Effector CD8-positive, alpha-beta T cell (primary cell): ENCODE measurements around the gene SCEL.
"Not testable (repeated sequence)": the region's sequence is repeated elsewhere in the genome, so short reads cannot be mapped to it uniquely, and the experiment has no call there.

Experiments used
- DNase-seq: peaks from one replicate; lab custom pipeline; 2025; lab: John Stamatoyannopoulos, UW

Gene SCEL

DNA sequence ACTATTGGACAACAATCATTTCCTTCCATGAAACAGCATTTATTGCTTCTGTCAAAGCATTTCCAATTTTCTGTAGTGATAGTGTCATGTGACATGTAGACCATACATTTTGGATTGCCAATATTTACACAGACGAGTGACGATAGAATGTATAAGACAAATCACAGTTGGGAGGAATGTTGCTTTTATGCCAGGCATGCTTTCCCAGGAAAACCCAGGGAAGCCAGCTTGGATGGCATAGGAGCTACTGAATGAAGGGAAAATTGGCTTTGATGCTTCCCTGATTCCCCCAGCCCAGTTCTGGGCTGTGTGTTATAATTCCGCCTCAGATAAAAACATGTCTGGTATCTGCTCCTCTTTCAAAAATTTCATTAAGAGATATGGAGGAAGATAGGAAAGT, 22.5 kb downstream of the SCEL start:
- DNase-seq: no peak

DNA sequence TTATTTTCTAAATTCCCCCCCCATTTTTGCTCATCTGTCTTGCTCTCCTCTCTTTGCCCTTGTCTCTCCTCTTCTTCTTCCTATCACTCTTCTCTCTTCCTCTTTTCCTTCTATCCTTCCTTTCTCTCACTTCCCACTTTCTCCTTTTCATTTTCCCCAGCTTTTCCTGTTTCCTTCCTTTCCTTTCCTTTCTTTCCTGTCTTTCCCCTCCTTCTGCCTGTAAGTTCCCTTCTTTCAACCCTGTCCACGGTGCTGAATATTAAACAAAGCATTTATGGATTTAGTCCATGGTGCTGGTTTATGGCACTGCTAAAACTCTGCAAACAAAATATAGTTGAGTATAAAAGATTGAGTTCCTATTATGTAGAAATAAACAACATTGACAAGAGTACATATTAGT, 27.6 kb downstream of the SCEL start:
- no peak for DNase-seq

DNA sequence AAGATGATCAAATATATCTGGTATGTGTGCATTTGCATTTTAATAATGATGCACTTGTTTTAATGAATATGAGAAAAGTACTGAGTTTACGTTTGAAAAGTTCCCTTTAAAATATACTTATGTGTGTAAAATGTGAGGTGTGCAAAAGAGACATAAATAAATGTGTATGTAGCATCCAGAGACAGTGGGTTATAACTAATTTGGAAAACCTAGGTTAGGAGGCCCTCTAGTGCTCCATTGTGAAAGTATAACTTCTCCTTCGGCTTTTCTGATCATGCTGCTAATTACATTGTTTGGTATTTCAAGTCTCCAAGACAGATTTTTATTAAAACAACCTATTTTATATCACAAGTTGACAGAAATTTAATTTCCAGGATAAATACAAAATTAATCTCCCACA, 30.1 kb downstream of the SCEL start:
- DNase-seq: no peak

GRCh38 chr13:77571956-77572355, 36.5 kb downstream of the SCEL start:
- no peak for DNase-seq

DNA sequence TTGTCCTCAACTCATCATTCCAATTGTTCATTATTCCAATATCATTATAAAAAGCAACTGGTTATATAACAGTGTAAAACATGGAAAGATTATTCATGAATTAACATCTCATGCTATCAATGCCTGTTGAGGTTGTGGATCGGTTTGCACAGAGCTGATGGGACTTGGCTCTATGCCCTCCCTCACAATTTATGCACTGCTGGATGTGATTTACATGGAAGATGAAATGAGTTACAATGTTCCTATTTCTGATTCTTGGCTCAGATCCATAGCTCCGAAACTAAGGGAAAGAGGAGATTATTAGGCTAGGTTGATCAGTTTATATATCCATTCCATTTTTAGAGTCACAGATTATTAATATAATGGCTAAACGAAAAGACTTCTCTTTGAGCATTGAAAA, 38.6 kb downstream of the SCEL start:
- no peak for DNase-seq

DNA sequence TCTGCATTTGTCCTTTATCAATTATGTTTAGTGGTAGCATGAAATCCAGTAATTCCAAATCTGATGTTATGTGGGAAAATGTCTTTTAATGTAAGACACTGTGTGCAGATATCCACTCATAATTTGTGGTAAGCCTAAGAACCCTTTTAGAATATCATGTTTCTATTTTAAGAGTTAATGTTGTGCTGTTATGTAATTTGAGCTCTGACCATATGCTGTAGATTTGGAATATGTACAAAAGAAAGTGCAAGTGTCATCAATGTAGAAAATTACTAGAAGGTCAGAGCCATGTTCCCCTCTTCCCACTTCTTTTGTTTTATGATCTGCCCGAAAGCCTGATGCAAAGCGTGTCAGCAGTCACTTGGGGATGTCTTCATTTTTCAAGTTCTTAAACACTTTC, 44.5 kb downstream of the SCEL start:
- no peak for DNase-seq

- DNase-seq: no peak
Observed at GRCh38 chr13:77580748-77581147, 45.2 kb downstream of the SCEL start.

- no peak for DNase-seq
Observed at GRCh38 chr13:77583581-77583980, 48.1 kb downstream of the SCEL start.

- no peak for DNase-seq
Observed at GRCh38 chr13:77584106-77584505, 48.6 kb downstream of the SCEL start.

- DNase-seq: no peak
Observed at GRCh38 chr13:77595166-77595810, 59.8 kb downstream of the SCEL start.

GRCh38 chr13:77596777-77597176, 61.3 kb downstream of the SCEL start:
- DNase-seq: no peak

GRCh38 chr13:77599351-77599750, 63.8 kb downstream of the SCEL start:
- DNase-seq: no peak

DNA sequence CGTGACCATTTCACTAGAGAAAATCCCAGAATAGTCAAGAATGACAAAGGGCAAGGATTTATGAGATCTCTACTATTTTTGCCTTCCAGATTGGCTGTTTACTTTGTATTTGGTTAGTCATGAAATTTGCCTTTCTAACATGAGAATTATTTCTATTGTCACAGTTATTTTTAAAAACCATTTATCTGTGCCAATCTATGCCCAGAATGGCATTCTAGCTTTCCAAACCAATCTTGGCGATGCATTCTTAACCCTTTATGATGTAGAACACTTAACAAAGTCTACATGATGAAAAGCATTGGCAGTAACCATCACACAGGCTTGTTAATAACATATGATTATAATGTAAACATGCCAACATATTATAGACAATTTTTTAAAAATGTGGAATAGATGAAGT, 65.2 kb downstream of the SCEL start:
- no peak for DNase-seq

- no peak for DNase-seq
Observed at GRCh38 chr13:77611068-77611467, 75.6 kb downstream of the SCEL start.

DNA sequence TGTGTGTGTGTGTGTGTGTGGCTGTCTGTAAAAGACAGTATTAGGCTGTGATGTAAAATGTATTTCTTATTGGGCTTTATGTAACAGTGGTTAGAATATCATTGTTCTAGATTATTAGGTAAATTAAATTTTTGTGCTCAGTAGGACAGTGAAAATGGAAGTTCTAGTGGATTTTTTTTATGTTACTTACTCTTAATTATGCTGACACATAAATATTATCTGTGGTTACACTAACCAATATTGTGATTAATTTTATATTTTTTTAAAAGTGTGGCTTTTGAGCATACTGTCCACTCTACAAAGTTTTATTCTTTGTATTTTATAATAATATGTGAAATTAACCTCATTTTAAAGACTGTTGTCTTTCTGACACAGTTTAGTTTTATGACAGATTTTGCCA, 80.5 kb downstream of the SCEL start:
- DNase-seq: no peak

GRCh38 chr13:77619655-77620054, 84.1 kb downstream of the SCEL start:
- no peak for DNase-seq

DNA sequence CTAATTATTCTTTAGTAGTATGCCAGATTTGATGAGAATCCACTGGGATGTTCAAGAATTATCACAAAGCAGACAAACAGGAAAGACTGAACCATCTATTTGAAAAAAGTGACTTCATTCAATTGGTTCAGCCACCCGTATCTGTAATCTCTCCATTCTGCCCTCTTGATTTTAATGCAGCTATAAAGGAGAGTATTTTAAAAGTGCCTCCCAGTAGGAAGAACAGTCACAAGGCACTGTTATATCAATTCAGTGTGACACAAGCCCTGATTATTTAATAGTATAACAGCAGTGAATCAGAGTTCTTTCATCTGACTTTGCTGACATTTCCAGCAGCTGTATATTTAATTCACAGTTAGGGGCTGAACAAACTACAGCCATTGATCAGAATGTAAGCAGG, 84.6 kb downstream of the SCEL start:
- DNase-seq: no peak

- no peak for DNase-seq
Observed at GRCh38 chr13:77623806-77624205, 88.3 kb downstream of the SCEL start.

GRCh38 chr13:77628170-77628569, 92.7 kb downstream of the SCEL start:
- DNase-seq: no peak

DNA sequence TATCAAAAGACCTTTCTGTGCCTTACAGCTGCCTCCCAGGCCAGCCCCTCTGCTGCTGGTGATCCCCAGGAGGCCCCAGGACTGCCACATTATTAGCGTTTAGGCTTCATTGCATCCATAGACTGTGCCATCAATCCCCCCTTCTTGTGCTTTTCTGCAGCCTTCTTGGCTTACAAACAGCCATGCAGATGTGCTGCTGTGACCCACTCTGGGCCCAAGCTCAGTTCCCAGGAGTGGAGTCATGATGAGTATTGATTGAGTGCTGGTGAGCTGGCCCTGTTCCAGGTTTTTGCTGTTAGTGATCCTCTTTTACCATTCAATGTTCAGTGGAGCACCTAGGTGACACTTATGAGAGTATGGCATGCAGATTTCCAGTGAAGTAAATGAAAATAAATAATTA, 102.1 kb downstream of the SCEL start:
- no peak for DNase-seq

DNA sequence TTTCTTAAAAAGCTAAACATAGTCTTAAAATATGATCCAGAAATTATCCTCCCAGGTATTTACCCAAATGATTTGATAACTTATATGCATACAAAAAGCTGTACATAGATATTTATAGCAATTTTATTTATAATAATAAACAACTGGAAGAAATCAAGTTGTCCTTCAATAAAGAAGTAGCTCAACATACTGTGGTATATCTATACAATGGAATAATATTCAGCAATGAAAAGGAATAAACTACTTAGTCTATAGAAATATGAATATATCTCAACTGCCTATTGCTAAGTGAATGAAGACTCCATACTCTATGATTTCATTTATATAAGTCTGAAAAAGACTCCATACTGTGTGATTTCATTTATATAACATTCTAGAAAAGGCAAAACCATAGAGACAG, 114.9 kb downstream of the SCEL start:
- DNase-seq: no peak

DNA sequence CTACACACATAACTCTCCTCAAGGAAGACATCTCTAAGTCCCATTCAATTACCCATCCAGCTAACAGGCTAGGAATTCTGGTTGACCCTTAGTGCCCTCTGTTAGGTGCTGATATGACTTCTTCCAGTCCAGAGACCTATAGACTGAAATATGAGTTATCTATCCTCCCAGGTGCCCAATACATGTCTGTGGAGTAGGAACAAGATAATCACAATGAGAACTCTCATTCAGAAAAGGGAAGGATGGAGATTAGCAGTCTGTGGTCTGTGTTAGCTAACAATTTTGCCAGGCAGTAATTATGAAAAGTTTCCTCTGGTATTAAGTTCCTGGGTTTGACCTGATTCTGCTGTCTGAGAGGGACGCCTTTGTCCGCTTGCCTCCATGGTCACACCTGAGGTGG, 117.8 kb downstream of the SCEL start:
- DNase-seq: no peak

- DNase-seq: not testable (repeated sequence)
Observed at GRCh38 chr13:77660016-77660415, 124.5 kb downstream of the SCEL start.

DNA sequence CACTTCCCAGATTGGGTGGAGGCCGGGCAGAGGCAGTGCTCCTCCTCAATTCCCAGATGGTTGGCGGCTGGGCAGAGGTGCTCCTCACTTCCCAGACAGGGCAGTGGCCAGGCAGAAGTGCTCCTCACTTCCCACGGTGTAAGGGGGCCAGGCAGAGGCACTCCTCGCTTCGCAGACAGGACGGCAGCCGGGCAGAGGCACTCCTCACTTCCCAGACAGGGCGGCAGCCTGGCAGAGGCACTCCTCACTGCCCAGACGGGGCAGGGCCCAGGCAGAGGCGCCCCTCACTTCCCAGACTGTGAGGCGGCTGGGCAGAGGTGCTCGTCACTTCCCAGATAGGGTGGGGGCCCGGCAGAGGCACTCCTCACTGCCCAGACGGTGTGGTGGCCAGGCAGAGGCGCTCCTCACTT, 125.3 kb downstream of the SCEL start:
- no peak for DNase-seq

- not testable (repeated sequence) for DNase-seq
Observed at GRCh38 chr13:77662301-77662700, 126.8 kb downstream of the SCEL start.
